NCI-H1930 (cell line): Measurements from ENCODE around the gene GSTO1.

Source experiments
- DNase-seq, 2 experiments: peaks; one replicate each; lab custom pipeline; 2025; lab: John Stamatoyannopoulos, UW

GSTO1 gene

DNA sequence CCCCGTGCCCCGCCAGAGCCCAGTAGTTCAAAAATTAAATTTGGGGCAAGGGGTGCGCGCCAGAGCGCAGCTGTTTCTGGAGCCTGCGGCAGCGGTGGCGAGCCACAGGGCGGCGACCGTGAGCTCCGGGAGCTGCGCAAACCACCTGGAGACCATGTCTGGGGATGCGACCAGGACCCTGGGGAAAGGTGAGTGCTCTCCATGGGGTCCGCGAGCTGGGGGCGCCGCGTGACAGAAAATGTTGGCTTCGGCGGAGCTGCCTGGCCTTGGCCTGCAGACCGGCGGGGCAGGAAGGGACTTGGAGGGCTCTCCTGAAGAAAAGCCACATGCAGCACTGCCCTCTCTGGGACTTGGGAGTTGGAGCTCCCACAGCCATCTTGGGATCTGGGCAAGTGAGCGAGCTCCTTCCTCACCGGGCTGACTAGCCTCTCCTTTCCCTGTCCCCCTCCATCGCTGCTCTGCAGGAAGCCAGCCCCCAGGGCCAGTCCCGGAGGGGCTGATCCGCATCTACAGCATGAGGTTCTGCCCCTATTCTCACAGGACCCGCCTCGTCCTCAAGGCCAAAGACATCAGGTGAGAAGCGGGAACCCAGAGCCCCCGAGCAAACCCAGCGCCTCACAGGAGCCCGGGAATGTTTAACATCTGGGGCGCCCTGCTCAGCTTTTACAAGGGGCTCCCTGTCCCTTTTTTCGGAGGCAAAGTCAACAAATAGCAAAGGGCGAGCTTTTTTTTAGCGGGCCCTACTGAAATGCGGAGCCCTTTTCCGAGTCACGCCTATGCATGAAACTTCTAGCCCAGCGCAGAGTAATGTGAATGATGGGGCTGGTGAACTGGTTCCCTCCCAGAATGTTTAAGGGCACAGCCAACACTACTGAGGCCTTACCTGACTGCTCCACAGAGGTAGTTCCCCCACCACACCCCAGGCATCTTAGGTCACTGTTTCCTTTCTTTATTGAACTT is 20.4 kb downstream of the GSTO1 start:
- peak in 1 of 2 experiments; percentile 53 for DNase-seq

DNA sequence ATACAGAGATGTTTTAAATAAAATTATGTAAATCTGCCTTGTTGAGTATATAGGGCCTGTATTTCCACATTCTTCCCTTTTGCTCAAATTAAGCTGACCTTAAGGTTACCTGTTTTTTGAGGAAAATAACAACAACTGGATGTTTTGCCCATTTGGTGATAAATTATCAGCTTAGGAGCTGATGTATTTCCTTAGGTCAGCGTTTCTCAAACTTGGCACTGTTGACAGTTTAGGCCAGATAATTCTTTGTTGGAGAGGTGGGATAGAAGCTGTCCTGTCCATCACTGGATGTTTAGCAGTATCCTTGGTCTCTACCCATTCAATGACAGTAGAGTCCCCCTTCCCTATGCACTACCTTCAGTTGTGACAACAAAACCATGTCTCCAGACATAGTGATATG is 21.5 kb downstream of the GSTO1 start:
- DNase-seq: no peak

DNA sequence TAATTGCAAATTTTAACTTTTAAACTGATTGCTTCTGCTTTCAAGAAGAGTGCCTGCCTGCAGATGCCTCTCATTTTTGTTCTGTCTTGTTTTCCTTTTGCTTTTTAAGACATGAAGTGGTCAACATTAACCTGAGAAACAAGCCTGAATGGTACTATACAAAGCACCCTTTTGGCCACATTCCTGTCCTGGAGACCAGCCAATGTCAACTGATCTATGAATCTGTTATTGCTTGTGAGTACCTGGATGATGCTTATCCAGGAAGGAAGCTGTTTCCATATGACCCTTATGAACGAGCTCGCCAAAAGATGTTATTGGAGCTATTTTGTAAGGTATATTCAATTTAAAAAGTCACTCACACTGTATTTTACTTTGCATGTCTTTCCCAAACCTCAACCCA is 23.1 kb downstream of the GSTO1 start:
- no peak for DNase-seq

DNA sequence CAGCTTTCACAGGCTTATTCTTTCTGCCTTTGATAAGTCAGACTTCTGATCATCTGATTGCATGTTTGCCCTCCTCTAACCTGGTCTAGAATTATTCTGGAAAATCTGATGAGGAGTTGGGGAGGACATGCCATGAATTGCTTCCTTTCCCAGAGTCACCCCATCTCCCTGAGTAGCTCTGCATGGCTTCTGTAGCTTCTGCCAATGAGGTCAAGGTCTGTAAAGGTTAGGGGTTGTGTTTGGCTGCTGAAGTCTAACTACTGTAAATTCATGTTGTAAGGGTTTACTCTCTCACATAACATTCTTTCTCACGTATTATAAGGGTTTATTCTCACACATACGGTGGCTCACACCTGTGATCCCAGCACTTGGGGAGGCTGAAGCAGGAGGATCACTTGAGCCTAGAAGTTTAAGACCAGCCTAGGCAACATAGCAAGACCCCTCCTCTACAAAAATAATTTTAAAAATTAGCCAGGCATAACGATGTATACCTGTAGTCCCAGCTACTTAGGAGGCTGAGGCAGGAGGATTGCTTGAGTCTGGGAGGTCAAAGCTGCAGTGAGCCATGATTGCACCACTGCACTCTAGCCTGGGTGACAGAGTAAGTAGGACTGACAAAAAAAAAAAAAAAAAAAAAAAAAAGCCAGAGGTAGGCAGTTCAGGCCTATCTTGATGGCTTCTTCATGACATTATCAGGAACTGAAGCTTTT is 25.0 kb downstream of the GSTO1 start:
- DNase-seq: no peak

DNA sequence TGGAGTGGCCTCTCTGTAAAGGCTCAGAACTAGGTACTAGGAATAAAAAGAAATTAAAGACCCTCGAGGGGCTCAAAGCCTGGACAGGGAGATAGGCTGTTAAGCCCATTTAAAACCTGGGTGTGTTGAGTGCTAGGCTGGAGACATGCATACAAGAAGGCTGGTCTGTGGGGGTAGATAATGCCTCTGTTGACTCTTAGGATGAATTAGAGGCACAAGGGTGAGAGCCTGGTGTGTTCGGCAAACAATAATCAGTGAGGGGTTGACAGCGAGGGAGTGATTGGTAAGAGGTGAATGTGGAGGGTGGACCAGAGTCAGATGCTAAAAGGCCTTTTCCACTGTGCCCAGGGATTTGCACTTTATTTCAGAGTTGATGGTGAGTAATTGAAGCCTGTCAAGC is 27.0 kb downstream of the GSTO1 start:
- no peak for DNase-seq

DNA sequence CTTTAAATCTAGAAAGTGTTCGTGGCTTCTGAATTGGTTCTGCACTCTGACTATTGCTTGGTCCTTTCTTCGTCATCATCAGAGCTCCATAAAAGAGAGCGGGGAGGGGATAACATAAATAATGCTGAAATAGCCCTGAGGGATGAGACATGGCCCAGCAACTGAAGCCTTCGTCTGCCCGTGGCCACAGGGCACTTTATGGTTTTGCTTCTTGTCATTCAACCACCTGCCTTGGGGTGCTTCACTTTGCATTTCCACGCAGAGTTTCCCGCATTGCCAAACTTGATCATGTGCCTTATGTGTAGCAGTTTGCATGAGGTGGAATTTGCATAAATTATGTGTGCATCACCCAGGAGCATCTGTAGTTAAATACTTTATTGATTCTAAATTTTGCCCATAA is 30.2 kb downstream of the GSTO1 start:
- DNase-seq: no peak

DNA sequence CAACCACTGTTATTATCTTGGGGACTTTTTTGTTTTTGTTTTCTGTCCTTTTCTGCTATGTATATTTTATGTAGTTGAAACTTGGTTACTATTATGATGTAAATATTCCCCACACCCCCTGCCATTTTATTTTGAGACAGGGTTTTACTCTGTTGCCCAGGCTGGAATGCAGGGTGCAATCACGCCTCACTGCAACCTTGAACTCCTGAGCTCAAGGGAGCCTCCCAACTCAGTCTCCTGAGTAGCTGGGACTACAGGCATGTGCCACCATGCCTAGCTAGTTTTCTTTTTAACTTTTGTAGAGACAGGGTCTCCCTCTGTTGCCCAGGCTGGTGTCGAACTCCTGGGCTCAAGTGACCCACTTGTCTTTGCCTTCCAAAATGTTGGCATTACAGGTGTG is 32.2 kb downstream of the GSTO1 start:
- no peak for DNase-seq

DNA sequence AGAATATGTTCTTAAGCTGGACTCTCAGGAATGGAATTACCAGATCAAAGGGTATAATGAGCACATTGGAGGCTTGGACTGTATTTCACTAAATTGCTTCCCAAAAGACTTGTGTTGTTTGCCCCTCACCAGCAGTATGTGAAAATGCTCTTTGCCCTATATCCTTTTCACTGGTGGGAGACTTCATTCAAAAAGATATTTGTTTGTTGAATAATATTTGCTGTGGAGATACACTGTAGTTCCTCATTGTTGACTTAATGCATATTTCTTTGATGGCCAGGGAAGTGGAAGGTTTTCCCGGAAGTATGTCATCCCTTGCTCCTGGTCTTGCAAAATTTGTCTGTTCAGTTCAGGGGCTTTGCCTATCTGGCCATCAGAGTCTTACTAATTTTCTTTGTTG is 33.7 kb downstream of the GSTO1 start:
- no peak for DNase-seq

DNA sequence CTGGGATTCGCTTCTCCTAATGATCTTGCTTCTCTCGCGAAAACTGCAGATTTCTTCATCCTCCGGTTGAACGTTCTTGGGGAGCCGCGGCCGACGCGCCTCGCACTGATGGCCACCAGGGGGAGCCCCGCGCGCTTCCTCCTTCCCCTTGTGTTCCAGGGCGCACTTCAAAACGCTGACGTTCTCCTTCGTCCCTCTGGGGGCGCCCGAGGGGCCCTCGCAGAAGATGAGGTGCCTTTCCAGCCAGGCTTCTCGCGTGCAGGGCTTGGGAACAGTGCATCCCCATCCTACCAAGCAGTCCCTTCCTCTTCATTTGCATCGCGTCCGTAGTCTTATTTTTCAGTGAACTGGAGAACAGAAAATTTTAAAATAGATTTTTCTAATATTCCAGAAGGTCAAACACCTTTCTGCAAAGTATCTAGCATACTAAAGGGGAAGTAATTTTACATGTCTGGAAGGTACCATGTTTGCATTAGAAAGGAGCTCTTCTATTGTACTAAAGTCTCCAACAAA is 36.8 kb downstream of the GSTO1 start:
- peak; percentile 26 to 64 for DNase-seq

DNA sequence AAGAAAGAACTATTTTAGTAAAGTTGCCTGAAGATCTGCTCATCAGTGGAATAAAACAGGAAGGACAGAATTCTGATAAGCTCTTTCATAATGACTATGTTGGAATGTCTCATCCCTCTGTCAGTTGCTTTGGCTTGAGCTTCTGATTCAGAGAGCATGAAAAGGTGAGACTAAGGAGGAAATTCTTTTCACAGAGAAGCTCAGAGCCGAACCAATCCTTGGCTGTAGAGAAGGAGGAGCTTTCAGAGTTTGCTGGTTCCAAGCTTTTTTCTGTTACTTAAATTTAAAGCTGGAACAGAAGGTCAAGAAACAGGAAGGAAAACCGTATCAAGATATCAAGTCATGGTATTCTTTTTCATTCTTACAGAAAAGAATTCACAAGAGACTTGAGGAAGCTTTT is 38.3 kb downstream of the GSTO1 start:
- DNase-seq: no peak

DNA sequence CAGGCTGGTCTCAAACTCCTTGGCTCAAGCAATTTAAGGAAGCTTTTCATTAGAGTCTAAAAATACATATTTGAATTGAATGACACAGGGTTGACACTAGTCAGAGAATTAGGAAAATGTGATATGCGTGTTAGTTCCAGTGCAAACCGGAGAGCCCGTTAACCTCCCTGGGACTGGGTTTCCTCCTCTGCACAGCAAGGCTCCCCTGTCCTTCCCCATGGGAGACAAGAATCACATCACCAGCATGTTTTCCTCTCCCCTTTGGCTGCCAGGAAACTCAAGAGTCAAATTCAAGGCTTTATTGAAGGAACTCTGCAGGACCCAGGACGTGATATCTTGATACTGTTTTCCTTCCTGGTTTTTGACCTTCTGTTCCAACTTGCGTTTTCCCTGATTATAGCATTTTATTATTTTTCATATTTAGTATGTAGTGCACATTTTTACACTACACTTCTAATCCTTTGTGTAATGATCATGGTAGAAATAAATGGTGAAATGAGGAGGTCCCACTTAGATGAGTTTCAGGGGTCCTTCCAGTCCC is 39.2 kb downstream of the GSTO1 start:
- DNase-seq: no peak

DNA sequence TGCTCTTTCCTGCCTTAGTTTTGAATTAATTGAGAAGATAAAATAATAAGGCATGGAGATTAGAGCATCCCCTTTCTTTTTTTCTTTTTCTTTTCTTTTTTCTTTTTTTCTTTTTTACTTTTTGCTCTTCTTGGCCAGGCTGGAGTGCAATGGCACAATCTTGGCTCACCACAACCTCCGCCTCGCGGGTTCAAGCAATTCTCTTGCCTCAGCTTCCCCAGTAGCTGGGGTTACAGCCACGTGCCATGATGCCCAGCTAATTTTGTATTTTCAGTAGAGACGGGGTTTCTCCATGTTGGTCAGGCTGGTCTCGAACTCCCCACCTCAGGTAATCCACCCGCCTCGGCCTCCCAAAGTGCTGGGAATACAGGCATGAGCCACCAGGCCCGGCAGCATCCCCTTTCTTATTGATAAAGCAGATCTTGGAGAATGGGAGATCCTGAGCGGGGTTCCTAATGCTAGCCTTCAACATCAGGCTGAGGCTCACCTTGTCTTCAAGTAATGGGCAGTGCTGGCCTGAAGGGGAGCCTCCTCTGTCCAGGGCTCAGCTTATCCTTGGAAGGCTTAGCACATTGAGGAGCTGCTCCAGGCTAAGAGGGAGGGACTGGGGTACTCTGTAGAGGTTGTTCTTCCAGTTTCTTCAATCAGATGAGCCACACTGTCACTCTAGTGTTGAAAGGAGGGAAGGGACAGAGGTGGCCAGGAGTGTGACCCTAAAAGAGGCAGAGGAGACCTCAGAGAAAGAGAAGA is 42.2 kb downstream of the GSTO1 start:
- DNase-seq: no peak

DNA sequence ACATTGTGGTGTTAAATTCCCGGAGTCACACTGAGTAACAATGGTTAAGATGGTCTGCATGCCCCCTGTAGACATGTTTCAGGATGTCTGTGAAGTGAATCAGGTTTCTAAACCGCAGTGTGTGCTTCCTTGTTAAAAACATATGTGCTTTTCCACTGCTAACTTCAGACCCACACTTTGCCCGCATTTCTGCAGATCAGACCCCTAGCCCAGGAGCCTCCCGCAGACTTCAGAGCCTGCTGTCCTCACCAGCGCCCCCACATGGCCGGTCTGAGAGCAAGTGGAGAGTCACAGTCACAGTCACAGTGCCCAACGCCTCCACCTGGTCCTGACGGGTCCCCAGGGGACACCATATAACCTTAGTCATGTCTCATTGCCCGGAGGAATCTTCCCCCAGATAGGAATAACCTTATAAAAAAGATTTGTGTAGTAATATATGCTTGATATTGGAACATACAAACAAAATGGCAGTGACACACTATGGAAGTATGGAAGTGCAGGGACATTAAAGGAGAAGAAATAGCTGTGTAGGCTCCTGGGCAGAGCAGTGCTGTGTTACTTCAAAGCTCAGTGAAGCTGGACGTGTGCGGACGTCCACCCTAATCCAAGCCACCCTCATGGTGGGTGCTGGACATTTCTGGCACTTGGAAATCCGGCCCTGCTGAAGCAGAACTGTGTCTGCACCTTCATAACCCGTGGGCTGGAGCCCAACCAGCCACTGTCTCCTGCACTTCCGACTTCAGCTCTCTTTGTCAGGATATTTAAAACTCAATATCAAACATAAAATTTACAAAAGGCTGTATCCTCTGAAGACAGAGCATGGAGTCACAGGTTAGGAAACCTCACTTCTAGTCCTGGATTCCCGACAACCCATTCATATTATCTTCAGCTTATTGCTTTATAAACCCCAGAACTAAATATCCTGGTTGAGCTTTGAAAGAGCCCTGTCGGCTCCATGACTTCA is 43.3 kb downstream of the GSTO1 start:
- no peak for DNase-seq

DNA sequence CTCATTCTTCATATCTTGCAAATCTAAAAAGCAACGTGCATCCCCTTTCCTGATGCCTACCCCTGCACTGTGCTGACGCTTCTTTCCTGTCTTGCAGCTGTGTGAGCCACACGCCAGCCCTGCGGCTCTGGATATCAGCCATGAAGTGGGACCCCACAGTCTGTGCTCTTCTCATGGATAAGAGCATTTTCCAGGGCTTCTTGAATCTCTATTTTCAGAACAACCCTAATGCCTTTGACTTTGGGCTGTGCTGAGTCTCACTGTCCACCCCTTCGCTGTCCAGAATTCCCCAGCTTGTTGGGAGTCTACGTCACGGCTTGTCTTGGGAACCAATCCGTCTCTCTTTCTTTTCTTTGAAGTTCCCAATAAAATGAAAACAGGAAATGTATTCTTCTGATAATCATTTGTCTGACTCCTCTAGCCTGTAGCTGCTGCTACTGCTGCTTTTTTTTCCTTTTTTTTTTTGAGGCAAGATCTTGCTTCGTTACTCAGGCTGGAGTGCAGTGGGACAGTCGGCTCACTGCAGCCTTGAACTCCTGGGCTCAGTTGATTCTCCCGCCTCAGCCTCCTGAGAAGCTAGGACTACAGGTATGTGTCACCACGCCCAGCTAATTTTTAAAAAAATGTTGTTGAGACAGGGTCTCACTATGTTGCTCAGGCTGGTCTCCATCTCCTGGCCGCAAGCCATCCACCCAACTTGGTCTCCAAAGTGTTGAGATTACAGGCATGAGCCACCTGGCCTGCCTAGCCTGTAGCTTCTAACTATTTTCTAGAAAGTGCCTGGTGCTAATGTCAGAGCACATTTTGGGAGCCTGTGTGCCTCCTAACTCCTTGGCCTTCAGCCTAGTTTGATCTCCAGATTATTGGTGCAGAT is 44.6 kb downstream of the GSTO1 start:
- no peak for DNase-seq

DNA sequence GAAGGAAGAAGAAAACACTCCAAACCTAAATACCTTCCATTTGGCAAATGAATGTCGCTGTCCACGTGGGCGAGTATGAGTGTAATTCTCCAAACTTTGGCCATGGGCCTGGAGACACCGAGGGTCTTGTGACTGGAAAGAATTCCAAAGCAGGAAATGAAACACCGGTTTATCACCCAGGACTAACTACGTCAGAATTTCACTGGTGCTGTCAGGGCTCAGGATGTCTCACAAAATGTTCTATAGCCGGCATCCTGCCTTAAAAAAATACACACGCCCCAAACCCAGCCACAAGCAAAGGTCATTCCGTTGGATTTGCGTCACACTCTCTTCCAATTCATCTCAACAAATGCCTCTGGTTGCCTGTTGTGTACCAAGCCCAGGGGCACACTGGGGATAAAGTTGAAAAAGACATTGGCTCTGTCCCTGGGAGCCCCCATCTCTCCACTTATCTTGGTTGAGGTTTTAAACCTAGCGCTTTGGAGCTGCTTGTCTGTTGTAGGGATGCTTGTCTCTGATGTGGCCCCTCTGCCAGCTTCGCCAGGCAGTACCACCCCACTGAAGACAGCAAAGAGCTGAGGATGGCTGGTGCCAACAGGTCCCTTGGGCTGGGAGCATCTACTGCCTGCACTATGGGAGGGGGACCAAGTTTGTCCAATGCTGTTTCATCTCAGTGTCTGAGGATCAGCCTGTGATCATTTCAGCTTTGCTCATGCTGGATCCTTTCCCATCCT is 45.5 kb downstream of the GSTO1 start:
- DNase-seq: no peak

DNA sequence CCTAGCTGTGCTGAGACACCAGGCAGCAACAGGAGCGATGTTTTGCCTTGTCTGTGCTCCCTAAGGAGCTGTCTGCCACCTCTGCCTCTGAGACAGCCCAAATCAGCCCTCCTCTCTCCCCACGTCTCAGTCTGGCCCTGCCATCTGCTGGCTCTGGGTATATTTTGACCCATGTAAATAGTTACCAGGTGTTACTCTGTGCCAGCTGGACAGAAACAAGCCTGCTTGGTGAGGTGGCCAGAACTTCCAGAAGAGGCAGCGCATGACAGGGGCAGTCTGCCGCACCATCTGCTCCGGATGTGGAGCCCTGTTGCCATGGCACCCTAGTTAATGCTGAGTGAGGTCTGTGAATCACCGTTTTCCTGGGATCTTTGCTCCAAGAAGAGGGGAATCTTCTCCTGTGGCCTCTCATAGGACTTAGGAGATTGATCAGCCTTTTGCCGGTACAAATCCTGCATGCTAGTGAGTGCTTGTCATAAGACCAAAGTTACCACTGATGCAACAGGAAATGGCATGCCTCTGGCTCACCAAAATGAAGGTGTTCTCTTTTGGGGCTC is 46.1 kb downstream of the GSTO1 start:
- DNase-seq: no peak

DNA sequence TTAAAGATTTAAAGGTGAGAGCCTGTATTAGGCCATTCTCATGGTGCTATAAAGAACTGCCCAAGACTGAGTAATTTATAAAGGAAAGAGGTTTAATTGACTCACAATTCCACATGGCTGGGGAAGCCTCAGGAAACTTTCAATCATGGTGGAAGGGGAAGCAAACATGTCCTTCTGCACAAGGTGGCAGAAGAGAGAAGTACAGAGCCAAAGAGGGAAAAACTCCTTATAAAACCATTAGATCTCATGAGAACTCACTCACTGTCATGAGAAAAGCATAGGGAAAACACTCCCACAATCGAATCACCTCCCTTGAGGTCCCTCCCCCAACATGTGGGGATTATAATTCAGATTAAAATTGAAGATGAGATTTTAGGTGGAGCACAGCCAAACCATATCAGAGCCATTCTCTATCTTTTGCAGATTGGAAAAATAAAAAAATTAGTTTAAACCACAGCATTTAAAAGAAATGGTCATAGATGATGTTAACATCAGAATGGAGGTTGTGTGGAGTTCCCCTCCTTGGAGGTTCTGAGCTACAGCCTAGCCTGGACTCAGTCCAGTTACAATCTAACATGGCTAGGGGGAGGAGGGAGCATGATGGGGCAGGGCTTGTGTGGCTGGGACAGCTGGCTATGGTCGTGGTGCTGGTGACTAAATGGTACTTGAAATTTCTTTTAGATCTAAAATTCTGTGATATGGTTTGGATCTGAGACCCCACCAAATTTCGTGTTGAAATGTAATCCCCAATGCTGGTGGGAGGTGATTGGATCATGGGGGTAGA is 47.4 kb downstream of the GSTO1 start:
- DNase-seq: no peak
